ENCODE results near the gene ZFP64. TPM values are rescaled to one million over a fixed set of nuclear protein-coding genes. Genes with fewer than 3 reads are reported as not detected.
"Not testable (repeated sequence)": the region's sequence is repeated elsewhere in the genome, so short reads cannot be mapped to it uniquely, and the experiment has no call there.

Gene ZFP64
- polyA plus RNA-seq, 1 donor: 22.0 TPM

- DNase-seq: no peak
Observed at GRCh38 chr20:52207020-52207810, 15.6 kb upstream of the ZFP64 start.

- no peak for DNase-seq
Observed at GRCh38 chr20:52204136-52204535, 12.6 kb upstream of the ZFP64 start.

- no peak for DNase-seq
Observed at GRCh38 chr20:52201395-52201794, 9.8 kb upstream of the ZFP64 start.

- DNase-seq: no peak
Observed at GRCh38 chr20:52200870-52201269, 9.3 kb upstream of the ZFP64 start.

GRCh38 chr20:52196845-52197244, 5.3 kb upstream of the ZFP64 start:
- no peak for DNase-seq

- DNase-seq: no peak
Observed at GRCh38 chr20:52193886-52194545, 2.4 kb upstream of the ZFP64 start.

- no peak for DNase-seq
Observed at GRCh38 chr20:52193133-52193532, 1.6 kb upstream of the ZFP64 start.

- DNase-seq: not testable (repeated sequence)
Observed at GRCh38 chr20:52192719-52193007, 1.1 kb upstream of the ZFP64 start.

GRCh38 chr20:52191916-52192718, 538 bp upstream of the ZFP64 start:
- DNase-seq: peak; percentile 42

GRCh38 chr20:52190437-52191131, 995 bp downstream of the ZFP64 start:
- DNase-seq: peak; percentile 46

GRCh38 chr20:52181766-52182165, 9.8 kb downstream of the ZFP64 start:
- no peak for DNase-seq

GRCh38 chr20:52180180-52180840, 11.3 kb downstream of the ZFP64 start:
- DNase-seq: no peak

- DNase-seq: no peak
Observed at GRCh38 chr20:52179331-52180179, 12.0 kb downstream of the ZFP64 start.

- DNase-seq: no peak
Observed at GRCh38 chr20:52178691-52179090, 12.9 kb downstream of the ZFP64 start.

- no peak for DNase-seq
Observed at GRCh38 chr20:52175840-52176239, 15.7 kb downstream of the ZFP64 start.

GRCh38 chr20:52172392-52173047, 19.1 kb downstream of the ZFP64 start:
- no peak for DNase-seq

- no peak for DNase-seq
Observed at GRCh38 chr20:52171025-52171424, 20.6 kb downstream of the ZFP64 start.

- no peak for DNase-seq
Observed at GRCh38 chr20:52168116-52168515, 23.5 kb downstream of the ZFP64 start.

GRCh38 chr20:52167232-52167840, 24.2 kb downstream of the ZFP64 start:
- DNase-seq: no peak

GRCh38 chr20:52166150-52166549, 25.4 kb downstream of the ZFP64 start:
- no peak for DNase-seq
